Right cardiac atrium (tissue), 5 donors: ENCODE results near the gene RBSN. TPM values are rescaled to one million over a fixed set of nuclear protein-coding genes. Genes with fewer than 3 reads are reported as not detected.

Source experiments
- ATAC-seq, 2 donors: fragments of 200-7000 bp; cut with Tn5 transposase; one replicate each; pipeline versions ENCODE4 v1.8.0 to v1.9.1; 2020; ENCODE audit warnings: moderate library complexity in 2 of 2, mild to moderate bottlenecking in 1 of 2
- DNase-seq, 3 donors: peaks; one replicate each; pipeline ENCODE4 v3.0.0-alpha.2; 2020
- H3K27ac ChIP-seq: one replicate; pipeline ENCODE4 v1.5.1; 2013; ENCODE audit warnings: mild to moderate bottlenecking, low read length, control low read depth, moderate library complexity
- H3K27me3 ChIP-seq: one replicate; pipeline ENCODE4 v1.6.1; 2013; ENCODE audit not compliant: control insufficient read depth, insufficient read depth
- H3K4me1 ChIP-seq: one replicate; pipeline ENCODE4 v1.6.1; 2013; ENCODE audit warnings: low read length; ENCODE audit not compliant: control insufficient read depth, insufficient read depth
- H3K4me3 ChIP-seq: one replicate; pipeline ENCODE4 v1.5.1; 2013; ENCODE audit warnings: low read length, control low read depth
- H3K9me3 ChIP-seq: one replicate; pipeline ENCODE4 v1.6.1; 2013; ENCODE audit warnings: low read length; ENCODE audit not compliant: control insufficient read depth
- WGBS: extraction: QIAGEN DNeasy Blood & Tissue Kit; methylation state at CpG from one replicate; pipeline ENCODE4 v1.1.7; 2013; 5-methylcytosine and 5-hydroxymethylcytosine counted together
- intact Hi-C, 4 donors: fragments of 100-400 bp; cut with DNase I; formaldehyde crosslinking; loops; one replicate each; pipeline versions ENCODE4 v1.11.0 to v1.14.0; 2022 to 2023
- polyA plus RNA-seq: library from polyadenylated mRNA; stranded (reverse); fragments of 200-250 nt; gene quantifications from one replicate; pipeline ENCODE4 v1.2.3, GENCODE V29; 2013
- total RNA-seq, 4 donors: library from RNA; stranded (reverse); fragmentation: NEBNext Ultra II Directional; extraction: Animal tissue kit (Norgen Biotek cat#: 25700); gene quantifications; one replicate each; pipeline ENCODE4 v1.2.1, GENCODE V29; 2021
- donor health status: healthy with polysubstance abuse.
- donor health status: DM: no; HTN: yes; CAD: no.
- donor health status: DM: no; HTN: no; CAD: no.
- donor health status: DM: no; HTN: yes; CAD: no; lungs with severe emphysema.
- donor health status: DM: yes; HTN: yes; CAD: no.

The RBSN gene
- total and polyA plus RNA-seq, 5 donors, result 7.3 to 26.7 (median 20.3) TPM

DNA sequence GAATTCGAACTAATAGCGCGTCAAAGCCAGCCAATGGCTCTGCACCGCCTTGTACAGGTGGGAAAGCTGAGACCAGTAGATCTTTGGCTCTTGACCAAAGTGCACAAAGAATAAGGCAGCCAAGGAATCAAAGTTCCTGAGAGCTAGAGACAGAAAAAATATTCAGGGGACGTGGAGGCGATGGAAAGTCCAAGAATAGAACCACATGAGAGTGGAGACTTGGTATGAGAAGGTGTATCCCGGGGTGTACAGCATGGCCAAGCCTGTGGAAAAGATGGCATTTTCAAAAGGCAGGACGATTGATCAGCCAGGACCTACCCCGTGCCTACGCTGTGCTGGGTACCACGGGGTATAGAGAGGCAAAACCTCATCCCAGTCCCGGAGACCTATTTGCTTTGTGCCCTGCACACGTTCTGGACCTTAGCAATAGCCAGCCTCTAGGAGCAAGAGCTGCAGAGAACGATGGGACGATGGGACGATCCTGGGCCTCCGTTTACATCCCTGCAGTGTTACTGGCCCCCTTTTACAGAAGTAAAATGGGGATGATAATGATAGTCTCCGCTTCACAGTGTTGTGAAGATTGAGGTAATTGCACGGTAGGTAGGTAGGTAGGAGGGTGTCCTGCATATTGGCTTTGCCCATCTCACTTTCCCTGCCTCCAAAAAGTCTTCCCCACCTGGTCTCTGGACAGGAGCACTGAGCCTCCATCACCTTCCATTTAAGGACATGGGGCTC is 583 bp upstream of the RBSN start:
- Histone ChIP-seq H3K4me1 (peaks cover 5% of the 10 kb centered on the region), H3K27ac (peak overlapping the region; percentile 76), H3K27me3 (no peaks in the 10 kb centered on the region), H3K4me3 (peak overlapping the region; percentile 62), H3K9me3 (no peaks in the 10 kb centered on the region)
- 13% methylated on average over 19 of the region's 19 CpGs for WGBS
- ATAC-seq, result peak; percentile 25 to 44
- DNase-seq, result no peak
- intact Hi-C loops, result no loop called here

DNA sequence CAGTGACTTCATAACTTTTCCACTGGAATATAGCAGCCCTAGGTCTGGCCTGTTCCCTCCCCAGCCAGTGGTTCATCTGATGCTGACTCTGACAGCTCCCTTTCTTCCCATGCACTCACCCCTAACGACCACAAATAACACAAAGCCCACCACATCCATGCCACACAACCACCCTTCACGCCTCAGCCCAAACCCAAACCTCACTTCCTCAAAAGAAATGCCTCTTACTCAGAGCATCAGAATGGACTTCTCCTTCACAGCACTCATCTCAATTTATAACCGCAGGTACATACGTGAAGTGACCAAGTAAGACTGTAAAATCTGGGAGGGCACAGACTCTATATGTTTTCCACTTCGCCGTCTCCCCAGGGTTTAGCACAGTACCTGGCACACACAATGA is 1.1 kb downstream of the RBSN start:
- whole genome bisulfite sequencing, result 52% methylated on average over 6 of the region's 6 CpGs
- intact Hi-C loops, result no loop called here
- DNase-seq (no peak), ATAC-seq (no peak)
- Histone ChIP-seq H3K4me1 (peaks cover 5% of the 10 kb centered on the region), H3K27ac (no peak overlapping the region), H3K9me3 (no peaks in the 10 kb centered on the region), H3K4me3 (peak overlapping the region; percentile 62), H3K27me3 (no peaks in the 10 kb centered on the region)

DNA sequence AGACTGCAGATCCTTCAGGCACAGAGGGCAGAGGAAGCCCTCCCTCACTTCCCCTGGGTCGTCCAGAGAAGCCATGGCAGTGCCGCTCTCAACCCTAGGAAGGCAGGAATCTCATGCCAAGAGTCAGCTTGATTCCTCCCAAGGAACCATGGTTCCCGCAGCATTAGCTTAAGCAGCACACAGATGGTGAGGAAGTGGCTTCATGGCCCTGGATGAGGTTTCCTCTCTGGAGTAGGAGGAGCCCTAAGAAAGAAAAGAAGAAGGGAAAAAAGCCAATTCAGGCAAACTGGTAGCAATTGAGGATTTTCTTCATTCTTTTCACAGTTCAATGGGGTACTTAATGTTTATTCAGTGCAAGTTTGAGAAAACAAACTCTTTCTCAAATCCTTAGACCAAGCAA is 2.9 kb downstream of the RBSN start:
- 76% methylated on average over 3 of the region's 3 CpGs for WGBS
- Histone ChIP-seq H3K27me3 (no peaks in the 10 kb centered on the region), H3K4me3 (no peak overlapping the region), H3K4me1 (peaks cover 5% of the 10 kb centered on the region), H3K27ac (no peak overlapping the region), H3K9me3 (no peaks in the 10 kb centered on the region)
- ATAC-seq (no peak), DNase-seq (no peak)
- intact Hi-C loops, result no loop called here

DNA sequence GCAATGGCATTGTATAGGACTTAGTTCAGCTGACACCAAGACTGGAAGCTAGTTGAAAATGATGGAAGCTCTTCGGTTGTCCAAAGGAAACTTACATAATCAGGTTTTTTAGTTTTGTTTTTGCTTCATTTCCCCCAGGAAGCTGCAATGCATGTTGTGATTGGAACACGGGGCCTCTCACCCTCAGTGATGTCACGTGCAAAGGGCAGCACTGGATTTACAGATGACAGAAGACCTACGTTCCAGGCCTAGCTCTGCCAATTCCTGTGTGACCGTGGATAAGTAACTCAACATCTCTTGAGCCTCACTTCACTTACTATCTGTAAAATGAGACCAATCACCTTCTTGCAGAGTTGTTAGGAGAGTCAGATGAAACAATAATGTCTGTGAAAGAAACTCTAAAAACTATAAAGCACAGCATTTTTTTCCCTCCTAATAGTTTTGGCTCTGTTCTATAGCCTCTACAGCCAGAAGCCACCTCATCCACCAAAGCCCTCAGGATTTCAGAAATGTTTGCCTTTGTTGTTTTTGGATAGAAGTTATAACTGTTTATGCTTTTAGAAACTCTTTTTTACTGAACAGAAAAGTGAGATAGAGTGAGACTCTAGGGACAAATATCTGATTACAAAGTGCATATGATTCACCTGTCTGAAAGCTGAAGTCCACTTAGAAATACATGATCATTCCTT is 4.6 kb downstream of the RBSN start:
- intact Hi-C loops, result no loop called here
- Histone ChIP-seq H3K27ac (no peak overlapping the region), H3K4me1 (peaks cover 5% of the 10 kb centered on the region), H3K27me3 (no peaks in the 10 kb centered on the region), H3K9me3 (no peaks in the 10 kb centered on the region), H3K4me3 (no peak overlapping the region)
- DNase-seq (peak in 2 of 3 donors; percentile 39 to 73), ATAC-seq (no peak)
- 52% methylated on average over 5 of the region's 5 CpGs for WGBS

DNA sequence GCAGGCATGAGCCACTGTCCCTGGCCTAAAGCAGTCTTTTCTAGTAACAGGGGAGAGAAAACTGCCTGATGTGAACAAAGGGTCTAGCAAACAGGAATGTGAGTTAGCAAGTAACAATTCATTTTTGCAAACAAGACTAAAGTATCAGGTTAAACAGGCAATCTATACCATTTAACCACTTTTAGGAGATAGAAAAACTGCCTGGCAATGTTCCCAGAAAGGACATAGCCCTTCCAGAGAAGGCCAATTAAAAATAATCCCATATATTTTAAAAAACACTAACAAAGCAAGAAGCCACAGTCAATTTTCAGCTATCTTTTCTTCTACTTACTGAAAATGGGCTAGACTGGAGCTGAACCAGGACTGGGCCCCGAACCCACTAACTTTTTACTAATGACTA is 6.3 kb downstream of the RBSN start:
- intact Hi-C loops, result no loop called here
- H3K4me3 ChIP-seq, result no peak overlapping the region
- no peaks in the 10 kb centered on the region for H3K9me3 ChIP-seq
- no peak for ATAC-seq
- no peaks in the 10 kb centered on the region for H3K27me3 ChIP-seq
- no peak overlapping the region for H3K27ac ChIP-seq
- WGBS, result 86% methylated on average over 1 of the region's 1 CpG
- no peak for DNase-seq
- H3K4me1 ChIP-seq, result peaks cover 2% of the 10 kb centered on the region

DNA sequence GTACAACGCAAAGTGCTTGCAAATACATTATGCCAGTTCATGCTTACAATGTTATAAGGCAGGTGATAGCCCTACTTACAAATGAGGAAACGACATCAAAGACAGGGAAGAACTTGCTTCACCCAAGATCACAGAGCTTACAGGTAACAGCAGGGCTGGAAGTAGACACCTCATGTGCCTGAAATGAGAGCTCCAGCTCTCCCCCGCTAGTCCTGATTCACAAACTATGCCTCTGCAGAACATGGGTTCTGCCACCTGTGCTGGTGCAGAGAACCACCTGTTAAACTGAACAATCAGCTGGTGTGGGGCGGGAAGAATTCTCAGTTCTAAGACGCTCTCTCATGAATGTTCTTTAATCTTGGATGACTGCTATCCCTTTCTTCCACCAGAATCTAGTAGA is 7.4 kb downstream of the RBSN start:
- WGBS, result 86% methylated on average over 5 of the region's 5 CpGs
- no peak overlapping the region for H3K4me3 ChIP-seq
- H3K27ac ChIP-seq, result no peak overlapping the region
- no peaks in the 10 kb centered on the region for H3K27me3 ChIP-seq
- intact Hi-C loops, result no loop called here
- ATAC-seq, result no peak
- DNase-seq, result no peak
- H3K9me3 ChIP-seq, result no peaks in the 10 kb centered on the region
- H3K4me1 ChIP-seq, result no peaks in the 10 kb centered on the region

DNA sequence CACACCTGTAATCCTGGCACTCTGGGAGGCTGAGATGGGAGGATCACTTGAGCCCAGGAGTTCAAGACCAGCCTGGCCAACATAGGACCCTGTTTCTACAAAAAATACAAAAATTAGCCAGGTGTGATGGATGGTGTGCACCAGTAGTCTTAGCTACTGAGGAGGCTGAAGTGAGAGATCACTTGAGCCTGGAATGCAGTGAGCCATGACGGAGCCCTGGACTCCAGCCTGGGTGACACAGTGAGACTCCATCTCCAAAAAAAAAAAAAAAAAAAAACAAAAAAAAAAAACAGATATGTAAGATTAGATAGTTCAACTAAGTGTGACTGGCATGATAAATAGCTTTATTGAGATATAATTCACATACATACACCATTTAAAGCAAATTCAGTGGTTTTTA is 9.7 kb downstream of the RBSN start:
- no peaks in the 10 kb centered on the region for H3K4me1 ChIP-seq
- no peaks in the 10 kb centered on the region for H3K9me3 ChIP-seq
- H3K27me3 ChIP-seq, result no peaks in the 10 kb centered on the region
- 91% methylated on average over 1 of the region's 1 CpG for WGBS
- DNase-seq (no peak), ATAC-seq (no peak)
- H3K4me3 ChIP-seq, result no peak overlapping the region
- no peak overlapping the region for H3K27ac ChIP-seq
- intact Hi-C loops, result no loop called here

DNA sequence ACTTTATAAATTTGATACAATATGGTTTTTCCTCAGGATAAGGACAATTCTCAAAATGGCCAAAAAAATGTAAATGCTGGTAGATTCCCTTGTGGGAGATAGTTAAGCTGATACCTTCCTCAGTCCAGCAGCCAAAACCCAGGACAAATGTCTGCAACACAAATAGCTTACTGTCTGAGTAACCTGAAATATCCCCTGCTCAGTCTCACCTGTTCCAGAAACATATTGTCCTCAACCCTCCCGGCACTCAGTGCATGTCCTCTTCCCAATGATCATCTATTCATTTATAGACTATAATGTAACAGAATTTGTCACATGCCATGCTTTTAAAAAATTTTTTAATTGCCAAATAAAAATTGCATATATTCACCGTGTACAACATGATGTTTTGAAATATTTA is 12.2 kb downstream of the RBSN start:
- ATAC-seq (no peak), DNase-seq (no peak)
- Histone ChIP-seq H3K9me3 (no peaks in the 10 kb centered on the region), H3K27me3 (no peaks in the 10 kb centered on the region), H3K4me1 (no peaks in the 10 kb centered on the region), H3K27ac (no peak overlapping the region), H3K4me3 (no peak overlapping the region)
- intact Hi-C loops, result no loop called here
- WGBS, result 92% methylated on average over 2 of the region's 2 CpGs

DNA sequence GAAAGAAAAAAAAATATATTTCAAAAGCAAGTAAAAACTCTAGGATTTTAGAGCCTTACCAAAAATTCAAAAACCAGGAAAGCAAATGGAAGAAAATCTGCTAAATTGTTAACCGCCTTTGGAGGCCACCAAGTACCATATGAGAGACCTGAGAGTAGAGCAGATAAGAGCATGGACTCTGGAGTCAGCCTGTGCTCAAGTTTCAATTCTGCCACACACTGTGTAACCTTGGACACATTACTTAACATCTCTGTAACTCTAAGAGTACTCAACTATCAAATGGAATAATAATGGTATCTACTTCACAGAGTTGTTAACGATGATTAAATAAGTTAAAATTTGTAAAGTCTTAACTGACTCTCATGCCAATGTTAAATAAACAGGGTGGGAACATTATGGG is 12.7 kb downstream of the RBSN start:
- no peak for DNase-seq
- Histone ChIP-seq H3K27ac (no peak overlapping the region), H3K27me3 (no peaks in the 10 kb centered on the region), H3K4me1 (no peaks in the 10 kb centered on the region), H3K9me3 (no peaks in the 10 kb centered on the region), H3K4me3 (no peak overlapping the region)
- 97% methylated on average over 2 of the region's 2 CpGs for WGBS
- ATAC-seq, result no peak
- intact Hi-C loops, result no loop called here

DNA sequence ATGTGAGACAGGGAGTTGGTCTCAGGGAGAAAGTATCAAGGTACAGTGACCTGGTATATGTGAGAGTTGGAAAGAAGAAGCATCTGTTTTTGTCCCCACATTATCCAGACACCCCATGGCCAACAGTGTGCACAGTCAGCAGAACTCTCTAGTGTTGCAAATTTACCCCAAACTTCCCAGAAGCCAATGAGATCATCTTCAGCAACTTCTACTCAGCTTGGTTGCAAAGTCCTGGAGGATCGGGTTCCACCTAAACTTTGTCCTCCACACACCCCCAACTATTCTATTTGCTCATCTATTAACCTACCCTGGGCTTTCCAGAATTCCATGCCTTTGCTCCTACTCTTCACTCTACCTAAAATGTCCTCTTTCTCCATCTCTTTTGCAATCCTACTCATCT is 15.7 kb downstream of the RBSN start:
- DNase-seq (no peak), ATAC-seq (no peak)
- intact Hi-C loops, result no loop called here
- Histone ChIP-seq H3K9me3 (no peaks in the 10 kb centered on the region), H3K27me3 (no peaks in the 10 kb centered on the region), H3K4me3 (no peak overlapping the region), H3K27ac (no peak overlapping the region), H3K4me1 (no peaks in the 10 kb centered on the region)
- WGBS, result 98% methylated on average over 1 of the region's 1 CpG

DNA sequence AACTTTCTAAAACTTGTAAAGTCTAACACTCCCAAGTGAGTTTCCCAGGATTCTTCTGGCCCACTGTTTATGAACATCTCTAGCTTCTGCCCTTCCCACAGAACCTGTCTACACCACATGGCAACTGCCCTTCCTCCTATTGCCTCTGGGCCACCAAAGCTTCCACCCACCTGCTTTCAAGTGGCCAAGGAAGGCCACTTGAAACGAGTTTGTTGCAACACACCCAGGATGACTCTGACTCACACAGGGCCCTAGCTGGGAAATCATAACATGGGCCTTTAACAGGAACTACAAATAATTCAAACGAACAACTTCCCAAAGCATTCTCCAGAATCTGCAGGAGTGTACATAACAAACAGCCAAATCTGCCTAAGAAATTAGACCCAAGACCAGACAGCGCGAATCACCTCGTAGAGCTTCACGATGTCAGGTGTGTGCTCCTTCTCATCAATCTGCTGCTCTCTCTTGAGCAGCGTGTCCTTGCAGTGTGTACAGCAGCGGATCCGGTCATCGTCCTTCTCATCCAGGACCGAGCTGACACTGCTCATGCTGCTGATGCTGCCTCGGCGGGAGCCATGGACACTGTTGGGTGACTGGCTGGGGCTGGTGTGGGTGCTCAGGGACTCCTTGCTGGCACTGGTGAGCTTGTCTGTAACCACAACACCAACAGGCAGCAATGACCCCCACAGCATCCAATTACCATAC is 16.8 kb downstream of the RBSN start:
- Histone ChIP-seq H3K4me3 (no peak overlapping the region), H3K27me3 (no peaks in the 10 kb centered on the region), H3K9me3 (no peaks in the 10 kb centered on the region), H3K4me1 (no peaks in the 10 kb centered on the region), H3K27ac (no peak overlapping the region)
- intact Hi-C loops, result no loop called here
- DNase-seq (no peak), ATAC-seq (peak in 1 of 2 donors; percentile 13)
- WGBS, result 95% methylated on average over 13 of the region's 13 CpGs
